Ecto neural progenitor cell (in vitro differentiated cells): ENCODE data around the gene BDH1.
A peak's percentile ranks its signal among the peaks of the same experiment; 100 is the strongest.

Source experiments
- DNase-seq: peaks from one replicate; pipeline ENCODE4 v3.0.0-alpha.2; 2018; ENCODE audit warnings: low spot score

BDH1 gene

GRCh38 chr3:197547306-197548011, 8.3 kb downstream of the BDH1 start:
- no peak for DNase-seq

- DNase-seq = no peak
Observed at GRCh38 chr3:197546307-197547085, 9.3 kb downstream of the BDH1 start.

- DNase-seq = no peak
Observed at GRCh38 chr3:197545571-197545970, 10.2 kb downstream of the BDH1 start.

- no peak for DNase-seq
Observed at GRCh38 chr3:197545101-197545500, 10.7 kb downstream of the BDH1 start.

GRCh38 chr3:197542741-197543454, 12.9 kb downstream of the BDH1 start:
- DNase-seq = no peak

- peak; percentile 83 for DNase-seq
Observed at GRCh38 chr3:197541756-197542539, 13.8 kb downstream of the BDH1 start.

- DNase-seq = no peak
Observed at GRCh38 chr3:197540961-197541377, 14.8 kb downstream of the BDH1 start.

- DNase-seq = no peak
Observed at GRCh38 chr3:197539651-197540051, 16.1 kb downstream of the BDH1 start.

- no peak for DNase-seq
Observed at GRCh38 chr3:197533927-197534725, 21.6 kb downstream of the BDH1 start.

- DNase-seq = no peak
Observed at GRCh38 chr3:197533396-197533795, 22.4 kb downstream of the BDH1 start.

GRCh38 chr3:197532388-197532787, 23.4 kb downstream of the BDH1 start:
- no peak for DNase-seq

- no peak for DNase-seq
Observed at GRCh38 chr3:197528190-197528589, 27.6 kb downstream of the BDH1 start.

GRCh38 chr3:197527569-197527968, 28.2 kb downstream of the BDH1 start:
- no peak for DNase-seq

GRCh38 chr3:197525706-197526105, 30.1 kb downstream of the BDH1 start:
- no peak for DNase-seq

GRCh38 chr3:197524128-197524527, 31.6 kb downstream of the BDH1 start:
- DNase-seq = no peak

GRCh38 chr3:197523526-197523925, 32.2 kb downstream of the BDH1 start:
- no peak for DNase-seq

- DNase-seq = no peak
Observed at GRCh38 chr3:197522881-197523441, 32.8 kb downstream of the BDH1 start.

GRCh38 chr3:197522183-197522715, 33.5 kb downstream of the BDH1 start:
- no peak for DNase-seq

- no peak for DNase-seq
Observed at GRCh38 chr3:197521277-197522182, 34.2 kb downstream of the BDH1 start.
